Uterus (tissue), 2 donors: ENCODE data around the gene SFXN1.

Source experiments
- CTCF ChIP-seq, 4 experiments: fragments of 200-600 bp in 2 of 4; fragments of 450-650 bp in 2 of 4; sonication (generic) in 2 of 4; IDR thresholded peaks; one replicate each; pipeline ENCODE4 v1.5.1; 2016 to 2019; ENCODE audit warnings: antibody characterized with exemption in 4 of 4, mild to moderate bottlenecking in 2 of 4, moderate library complexity in 1 of 4
- POLR2A ChIP-seq, 2 donors: fragments of 450-650 bp; IDR thresholded peaks; one replicate each; pipeline ENCODE4 v1.6.1; 2016; ENCODE audit warnings: antibody characterized with exemption in 2 of 2, mild to moderate bottlenecking in 1 of 2, moderate library complexity in 1 of 2

GRCh38 chr5:175575301-175575700 lies 96.9 kb downstream of the SFXN1 start:
- TF ChIP-seq CTCF (IDR thresholded peaks at IDR 0.05) (no peak), POLR2A (IDR thresholded peaks at IDR 0.05) (no peak)
